Astrocyte (in vitro differentiated cells and primary cell): Measurements from ENCODE around the gene MKI67.

Experiments
- CTCF ChIP-seq: IDR thresholded peaks from 2 replicates; pipeline ENCODE4 v1.5.1; 2011; ENCODE audit warnings: low read depth, mild to moderate bottlenecking, inconsistent platforms, low read length, moderate library complexity; ENCODE audit not compliant: insufficient read depth
- EZH2 ChIP-seq: IDR thresholded peaks from 2 replicates; pipeline ENCODE4 v1.6.1; 2012; ENCODE audit warnings: mild to moderate bottlenecking, low read length, inconsistent platforms; ENCODE audit not compliant: insufficient read depth

- TF ChIP-seq CTCF (no peak), EZH2 (no peak)
Measured at GRCh38 chr10:128064970-128065580, 61.1 kb downstream of the MKI67 start.
